ENCODE data around the gene EFNB2. TPM values are rescaled to one million over a fixed set of nuclear protein-coding genes. Genes with fewer than 3 reads are reported as not detected.

The EFNB2 gene
- total RNA-seq, 1 donor from 2014 or later, result 353 TPM

- H3K4me3 Mint-ChIP-seq (ENCODE audit: unreplicated experiment), result peak overlapping the region; percentile 94
- peaks cover 40% of the 10 kb centered on the region for H3K4me1 Mint-ChIP-seq (ENCODE audit: unreplicated experiment)
- H3K27me3 Mint-ChIP-seq (ENCODE audit: unreplicated experiment), result peaks cover 19% of the 10 kb centered on the region
- H3K27ac Mint-ChIP-seq (ENCODE audit: unreplicated experiment), result peak overlapping the region; percentile 68
- H3K9me3 Mint-ChIP-seq (ENCODE audit: unreplicated experiment), result no peaks in the 10 kb centered on the region
- peaks cover 25% of the 10 kb centered on the region for H3K36me3 Mint-ChIP-seq (ENCODE audit: low read depth, unreplicated experiment)
- peak; percentile 98 for TF ChIP-seq CTCF (IDR thresholded peaks at IDR 0.05; ENCODE audit: unreplicated experiment)
- DNase-seq (ENCODE audit: low spot score), result peak; percentile 97
Observed at GRCh38 chr13:106536244-106537034, 977 bp upstream of the EFNB2 start.

GRCh38 chr13:106534639-106535551 is 567 bp downstream of the EFNB2 start:
- Mint-ChIP-seq H3K4me3 (ENCODE audit: unreplicated experiment) (peak overlapping the region; percentile 95), H3K9me3 (ENCODE audit: unreplicated experiment) (no peaks in the 10 kb centered on the region), H3K36me3 (ENCODE audit: low read depth, unreplicated experiment) (peaks cover 40% of the 10 kb centered on the region), H3K27ac (ENCODE audit: unreplicated experiment) (no peak overlapping the region), H3K27me3 (ENCODE audit: unreplicated experiment) (peaks cover 21% of the 10 kb centered on the region), H3K4me1 (ENCODE audit: unreplicated experiment) (peaks cover 44% of the 10 kb centered on the region)
- peak; percentile 31 for DNase-seq (ENCODE audit: low spot score)
- no peak for TF ChIP-seq CTCF (IDR thresholded peaks at IDR 0.05; ENCODE audit: unreplicated experiment)

GRCh38 chr13:106533943-106534638 is 1.4 kb downstream of the EFNB2 start:
- DNase-seq (ENCODE audit: low spot score), result peak; percentile 24
- peaks cover 23% of the 10 kb centered on the region for H3K27me3 Mint-ChIP-seq (ENCODE audit: unreplicated experiment)

More at GRCh38 chr13:106533943-106534638, 1.4 kb downstream of the EFNB2 start:
- no peak for TF ChIP-seq CTCF (IDR thresholded peaks at IDR 0.05; ENCODE audit: unreplicated experiment)
- Mint-ChIP-seq H3K36me3 (ENCODE audit: low read depth, unreplicated experiment) (peaks cover 48% of the 10 kb centered on the region), H3K27ac (ENCODE audit: unreplicated experiment) (peak overlapping the region; percentile 91), H3K4me3 (ENCODE audit: unreplicated experiment) (peak overlapping the region; percentile 100), H3K9me3 (ENCODE audit: unreplicated experiment) (no peaks in the 10 kb centered on the region), H3K4me1 (ENCODE audit: unreplicated experiment) (peaks cover 48% of the 10 kb centered on the region)
